PC-3 (cell line): Measurements from ENCODE around the gene TLN1.

ENCODE experiments used
- CTCF ChIP-seq: fragments of 300-600 bp; sonication (generic); conservative IDR thresholded peaks from 2 replicates; pipeline ENCODE4 v1.5.1; 2017; ENCODE audit warnings: antibody characterized with exemption, low read depth, mild to moderate bottlenecking, low read length
- EZH2 ChIP-seq: fragments of 300-600 bp; sonication (generic); IDR thresholded peaks from one replicate; pipeline ENCODE4 v1.6.1; 2017; ENCODE audit warnings: antibody characterized with exemption, mild to moderate bottlenecking, low read length; ENCODE audit not compliant: unreplicated experiment
- EZH2phosphoT487 ChIP-seq: fragments of 300-600 bp; sonication (generic); IDR thresholded peaks from 2 replicates; pipeline ENCODE4 v1.6.1; 2018; ENCODE audit warnings: mild to moderate bottlenecking, antibody characterized with exemption, low read length, borderline replicate concordance

GRCh38 chr9:35649431-35650340 lies 82.3 kb downstream of the TLN1 start:
- no peak for TF ChIP-seq CTCF
- no peak for TF ChIP-seq EZH2
- TF ChIP-seq EZH2phosphoT487, result no peak
